Measurements from ENCODE around the gene DNM3. TPM values are rescaled to one million over a fixed set of nuclear protein-coding genes. Genes with fewer than 3 reads are reported as not detected.
A peak's percentile ranks its signal among the peaks of the same experiment; 100 is the strongest.

The DNM3 gene
- total RNA-seq, 1 donor from 2014 or later: 7.1 TPM

DNA sequence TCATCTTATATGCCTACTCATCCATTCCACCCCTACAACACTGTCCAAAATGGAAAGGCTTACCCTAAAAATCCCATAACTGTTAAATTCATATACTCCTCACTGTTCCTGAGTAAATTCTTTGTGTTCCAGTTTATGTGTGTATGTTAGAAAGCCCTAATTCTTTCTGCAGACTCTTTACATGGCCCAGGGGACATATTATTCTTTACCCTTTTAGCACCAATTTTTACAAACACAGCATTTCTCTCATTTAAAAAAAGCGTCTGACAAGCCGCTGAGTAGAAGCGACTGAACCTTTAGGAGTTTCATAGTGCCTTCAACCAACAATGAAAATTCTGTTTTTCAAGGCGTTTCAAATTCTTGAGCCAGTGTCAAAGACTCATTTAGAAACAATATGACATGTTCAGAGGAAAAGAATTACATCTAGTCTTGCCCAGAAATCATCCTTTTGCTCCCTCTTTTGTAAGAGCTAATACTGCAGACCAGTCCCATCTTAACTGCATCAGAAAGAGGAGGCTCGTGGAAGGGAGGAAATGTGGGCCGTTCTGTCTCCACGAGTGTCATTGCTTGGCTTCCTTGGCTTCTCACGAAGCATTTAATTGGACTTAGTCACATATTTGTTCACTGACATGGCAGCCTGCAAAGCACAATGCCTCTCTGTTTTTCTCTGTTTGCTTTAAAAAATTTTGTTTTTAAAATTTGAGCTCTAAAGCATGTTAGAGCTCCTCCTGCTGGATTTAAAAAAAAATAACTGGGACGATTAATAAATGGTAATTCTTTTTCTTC, 557.9 kb downstream of the DNM3 start:
- DNase-seq: peak; percentile 95

DNA sequence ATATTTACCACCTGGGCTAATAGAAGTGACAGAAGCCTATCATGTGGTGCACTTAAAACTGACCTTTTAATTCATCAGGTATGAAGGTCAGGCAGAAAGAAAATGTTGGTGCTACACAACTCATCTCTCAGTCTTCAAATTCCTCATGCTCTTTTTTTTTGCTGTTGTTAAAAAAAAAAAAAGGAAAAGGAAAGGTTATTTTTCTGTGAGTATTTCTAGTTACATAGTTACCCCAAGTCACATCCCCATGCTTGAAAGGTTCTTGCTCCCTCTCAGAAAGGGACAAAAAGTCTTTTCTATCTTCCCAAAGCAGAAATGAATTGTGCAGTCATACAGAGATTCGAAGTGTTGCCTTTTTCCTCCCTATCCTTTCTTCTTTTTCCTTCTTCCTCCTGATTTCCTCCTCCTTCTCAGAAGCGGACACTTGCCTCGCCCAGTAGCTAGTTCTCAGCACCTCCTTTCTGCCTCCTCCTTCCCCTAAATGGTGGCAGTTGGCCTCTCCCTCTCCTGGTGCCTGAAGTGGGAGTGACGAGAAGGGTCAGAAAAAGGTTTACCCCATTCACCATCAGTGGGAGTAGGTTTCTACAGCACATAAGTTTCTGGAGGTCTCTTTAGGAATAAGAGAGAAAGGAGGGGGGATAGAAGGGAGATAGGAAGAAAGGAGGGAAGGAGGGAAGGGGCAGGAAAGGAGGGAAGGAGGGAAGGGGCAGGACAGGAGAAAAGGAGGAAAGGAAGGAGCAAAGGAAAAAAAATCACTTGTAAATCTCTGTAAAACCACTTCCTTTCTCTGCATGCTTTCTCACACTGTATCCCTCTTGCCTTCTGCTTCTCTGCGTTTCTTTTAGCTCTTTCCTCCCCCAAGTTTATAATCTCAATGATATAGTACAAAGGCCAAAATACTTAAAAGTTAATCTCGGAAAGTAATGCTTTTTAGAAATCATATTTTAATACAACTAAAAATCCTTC, 558.7 kb downstream of the DNM3 start:
- DNase-seq: no peak

GRCh38 chr1:172400722-172401105, 559.4 kb downstream of the DNM3 start:
- DNase-seq: peak; percentile 49

- peak; percentile 52 for DNase-seq
These were observed 560.2 kb downstream of the DNM3 start for GRCh38 chr1:172401477-172401876.

- no peak for DNase-seq
These were observed 560.6 kb downstream of the DNM3 start for GRCh38 chr1:172401892-172402291.

- no peak for DNase-seq
These were observed 561.7 kb downstream of the DNM3 start for GRCh38 chr1:172402878-172403569.

DNA sequence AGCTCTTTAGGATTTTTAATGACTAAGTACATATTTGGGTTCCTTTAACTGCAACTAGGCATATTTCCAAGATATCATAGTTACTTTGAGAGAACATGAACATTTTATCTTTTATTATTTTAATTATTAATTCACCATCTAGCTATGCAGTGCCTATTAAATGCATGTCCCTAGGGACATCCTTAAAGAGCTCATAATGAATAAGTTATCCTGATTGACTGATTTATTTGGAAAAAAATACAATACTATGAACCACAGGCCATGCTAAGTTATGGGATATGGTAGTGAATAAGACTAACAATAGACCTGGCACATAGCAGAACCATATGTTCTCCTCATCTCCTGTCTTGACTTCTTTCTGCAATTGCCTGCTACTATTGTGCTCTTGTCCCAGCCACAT, 562.8 kb downstream of the DNM3 start:
- DNase-seq: no peak

GRCh38 chr1:172405912-172406311, 564.6 kb downstream of the DNM3 start:
- DNase-seq: no peak

DNA sequence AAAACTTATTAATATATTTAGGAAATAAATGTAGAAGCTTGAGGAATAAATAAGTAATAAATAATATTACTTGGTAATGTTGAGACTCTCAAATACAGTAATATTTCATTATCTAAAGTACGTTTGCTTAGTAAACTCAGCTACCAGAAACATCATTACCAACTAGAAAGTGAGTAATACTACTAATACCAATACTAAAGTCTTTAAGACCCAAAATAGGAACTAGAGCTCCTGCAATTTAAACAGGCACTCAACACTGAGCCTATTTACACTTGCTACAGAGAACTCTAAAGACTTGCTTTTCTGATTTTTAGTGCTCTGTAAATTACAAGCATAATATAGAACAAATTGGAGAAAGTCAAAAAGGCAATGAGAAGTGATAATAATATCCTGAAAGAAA, 565.7 kb downstream of the DNM3 start:
- DNase-seq: no peak

GRCh38 chr1:172408958-172409357, 567.7 kb downstream of the DNM3 start:
- DNase-seq: no peak

GRCh38 chr1:172410027-172410426, 568.7 kb downstream of the DNM3 start:
- DNase-seq: no peak

- no peak for DNase-seq
These were observed 570.6 kb downstream of the DNM3 start for GRCh38 chr1:172411791-172412338.

DNA sequence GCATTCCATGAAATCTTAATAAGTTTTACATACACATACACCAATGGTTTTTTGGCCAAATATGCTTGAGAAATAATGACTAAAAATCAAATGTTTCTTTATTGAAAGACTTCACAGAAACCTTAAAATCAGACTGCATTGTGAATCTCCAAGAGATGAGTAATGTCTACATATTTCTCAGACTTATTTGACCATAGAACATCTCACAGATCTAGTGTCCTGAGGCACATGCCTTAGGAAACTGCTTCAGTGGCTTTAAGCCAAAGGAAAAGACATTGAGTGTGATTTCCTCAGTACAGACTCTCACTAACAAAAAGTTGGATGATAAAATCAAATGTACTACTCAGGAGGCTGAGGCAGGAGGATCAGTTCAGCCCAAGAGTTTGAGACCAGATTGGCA, 573.0 kb downstream of the DNM3 start:
- DNase-seq: no peak

DNA sequence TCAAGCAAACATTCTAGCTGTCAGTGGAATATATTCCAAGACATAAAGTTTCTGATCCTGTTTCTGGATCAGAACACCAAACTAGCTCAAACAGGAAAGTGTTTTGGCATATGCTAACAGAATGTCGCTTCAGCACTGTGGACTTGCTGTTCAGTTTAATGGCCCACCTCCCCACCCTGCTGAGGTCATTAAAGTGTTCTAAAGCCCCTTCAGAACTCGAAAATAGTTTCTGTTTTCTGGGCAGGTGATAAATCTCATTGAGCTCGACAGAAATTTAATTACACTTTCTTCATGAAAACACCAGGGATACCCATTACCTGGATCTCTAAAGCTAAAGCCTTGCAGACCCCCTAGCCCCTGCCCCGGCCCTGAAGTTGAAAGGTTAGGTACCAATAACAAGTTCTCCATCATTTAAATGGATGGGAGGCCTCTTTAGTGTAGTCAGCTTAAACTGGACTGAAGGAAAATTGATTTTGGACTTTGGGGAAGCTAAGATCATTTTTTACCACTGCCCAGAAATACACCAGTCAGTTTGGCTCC, 575.3 kb downstream of the DNM3 start:
- no peak for DNase-seq

DNA sequence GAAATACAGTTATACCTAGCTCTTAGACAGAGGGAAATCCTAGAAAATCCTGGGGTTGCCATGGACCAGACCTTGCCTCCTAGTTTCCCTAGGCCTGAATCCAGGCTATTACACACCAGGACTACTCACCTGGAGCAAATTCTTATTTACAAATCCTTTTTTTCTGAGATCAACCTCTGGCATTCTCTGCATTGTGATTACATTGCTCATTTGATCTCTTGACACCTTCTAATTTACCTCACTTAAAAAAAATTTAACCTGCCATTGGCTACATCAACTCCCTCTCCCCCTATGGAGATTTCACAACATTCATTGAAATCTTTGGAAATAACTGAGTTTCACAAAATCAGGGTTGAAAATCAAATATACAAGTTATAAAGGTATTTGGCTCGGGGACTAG, 576.3 kb downstream of the DNM3 start:
- no peak for DNase-seq

DNA sequence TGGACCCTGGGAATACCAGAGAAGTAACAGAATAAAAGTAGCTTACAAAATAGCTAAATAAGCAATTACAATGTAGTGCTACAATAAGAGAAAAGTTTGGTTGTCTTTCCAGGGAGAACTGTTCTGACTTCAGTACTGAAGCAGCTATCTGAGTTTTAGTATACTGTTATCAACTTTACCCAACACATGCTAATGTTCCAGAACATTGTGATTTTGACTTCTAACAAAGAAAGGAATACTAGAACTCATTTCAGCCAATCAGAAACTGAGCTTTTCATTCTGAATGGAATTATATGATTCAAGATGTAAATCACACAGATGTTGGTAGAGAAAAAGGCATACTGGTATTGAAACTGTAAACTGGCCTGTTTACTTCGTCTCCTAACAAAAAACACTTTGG, 579.1 kb downstream of the DNM3 start, which contains the start of gene C1orf105:
Gene C1orf105, plus strand, starts transcription at position 301 of the 400 bp plus-strand sequence. CDS start 201 bp downstream, outside the sequence.
- no peak for DNase-seq

GRCh38 chr1:172421974-172422604, 580.8 kb downstream of the DNM3 start:
- peak; percentile 27 for DNase-seq

DNA sequence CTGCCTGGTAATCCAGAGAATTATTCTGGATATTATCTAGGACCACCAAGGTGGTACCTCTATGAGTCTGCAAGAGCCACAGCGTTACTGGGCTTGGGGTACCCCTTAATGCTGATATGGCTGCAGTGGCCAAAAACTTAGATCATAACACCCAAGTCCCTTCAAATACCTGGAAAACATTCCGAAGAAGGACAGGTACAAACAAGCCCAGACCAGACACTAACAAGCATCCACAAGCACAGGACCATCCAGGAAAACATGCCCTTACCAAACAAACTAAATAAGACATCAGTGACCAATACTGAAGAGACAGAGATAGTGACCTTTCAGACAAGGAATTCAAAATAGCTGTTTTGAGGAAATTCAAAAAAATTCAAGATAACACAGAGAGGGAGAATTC, 582.0 kb downstream of the DNM3 start:
- DNase-seq: no peak

DNA sequence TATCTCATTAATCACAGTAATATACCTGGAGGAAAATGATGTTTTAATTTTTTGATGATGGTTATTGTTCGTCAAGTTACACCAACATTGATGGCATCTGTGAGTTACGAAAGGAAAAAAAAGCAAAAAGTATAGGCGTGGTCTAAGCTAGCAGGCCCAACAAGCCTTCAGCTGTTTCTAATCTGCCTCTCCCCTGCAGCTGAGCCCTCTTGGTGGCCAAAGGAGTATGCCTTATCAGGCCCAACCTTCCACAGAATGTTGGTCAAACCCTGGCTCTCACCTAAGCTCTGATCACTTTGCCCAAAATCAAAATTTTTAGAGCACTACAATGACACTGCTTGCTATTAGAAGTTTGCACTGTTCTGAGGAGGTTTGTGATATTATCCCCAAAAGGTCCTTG, 584.0 kb downstream of the DNM3 start:
- DNase-seq: no peak

GRCh38 chr1:172427191-172427590, 585.9 kb downstream of the DNM3 start:
- DNase-seq: no peak

DNA sequence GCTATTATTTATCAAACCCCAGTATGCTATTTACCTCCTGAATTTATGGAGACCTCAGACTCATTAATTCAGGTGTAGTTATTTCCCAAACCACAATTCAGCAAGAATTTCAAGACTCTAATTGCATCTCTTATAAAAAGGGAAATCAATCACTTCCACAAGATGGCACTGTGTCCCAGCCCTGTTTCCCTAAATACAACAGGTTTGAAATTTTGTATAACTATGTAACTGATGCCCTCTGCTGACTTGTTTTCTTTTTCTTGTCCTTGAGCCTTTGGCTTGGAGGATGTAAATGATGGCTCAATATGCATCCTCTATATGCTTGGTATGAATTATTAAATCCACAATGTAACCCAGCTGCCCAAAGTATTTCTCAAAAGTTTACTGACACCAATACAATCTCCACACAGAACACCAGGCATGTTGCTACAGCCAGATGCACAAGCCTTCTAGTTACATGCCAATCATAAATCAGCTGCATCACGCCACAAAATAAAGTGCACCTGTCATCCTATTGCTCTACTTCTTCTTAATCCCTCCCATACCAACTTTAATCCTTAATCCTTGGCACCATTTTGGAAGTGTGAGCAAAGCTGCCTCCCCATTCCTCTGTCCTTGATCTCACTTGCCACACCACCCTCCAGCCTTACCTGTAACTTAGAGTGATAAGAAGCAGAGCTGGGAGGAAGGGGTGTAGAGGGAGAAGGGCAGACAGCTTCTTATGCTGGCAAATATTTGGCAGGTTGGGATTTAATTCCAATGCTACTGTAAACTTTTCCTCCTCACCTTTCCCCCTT, 588.2 kb downstream of the DNM3 start:
- peak; percentile 89 for DNase-seq

Measured in tongue (tissue), 2 donors.